Lower leg skin (tissue), 3 donors: Measurements from ENCODE around the gene TMEM156.

Experiments used
- CTCF ChIP-seq, 3 donors: fragments of 450-650 bp; IDR thresholded peaks; one replicate each; pipeline ENCODE4 v1.5.1; 2016; ENCODE audit warnings: antibody characterized with exemption in 3 of 3, mild to moderate bottlenecking in 3 of 3, moderate library complexity in 2 of 3
- POLR2A ChIP-seq, 2 donors: fragments of 450-650 bp; IDR thresholded peaks; one replicate each; pipeline ENCODE4 v1.6.1; 2016 to 2017; ENCODE audit warnings: antibody characterized with exemption in 2 of 2, mild to moderate bottlenecking in 1 of 2, moderate library complexity in 1 of 2

DNA sequence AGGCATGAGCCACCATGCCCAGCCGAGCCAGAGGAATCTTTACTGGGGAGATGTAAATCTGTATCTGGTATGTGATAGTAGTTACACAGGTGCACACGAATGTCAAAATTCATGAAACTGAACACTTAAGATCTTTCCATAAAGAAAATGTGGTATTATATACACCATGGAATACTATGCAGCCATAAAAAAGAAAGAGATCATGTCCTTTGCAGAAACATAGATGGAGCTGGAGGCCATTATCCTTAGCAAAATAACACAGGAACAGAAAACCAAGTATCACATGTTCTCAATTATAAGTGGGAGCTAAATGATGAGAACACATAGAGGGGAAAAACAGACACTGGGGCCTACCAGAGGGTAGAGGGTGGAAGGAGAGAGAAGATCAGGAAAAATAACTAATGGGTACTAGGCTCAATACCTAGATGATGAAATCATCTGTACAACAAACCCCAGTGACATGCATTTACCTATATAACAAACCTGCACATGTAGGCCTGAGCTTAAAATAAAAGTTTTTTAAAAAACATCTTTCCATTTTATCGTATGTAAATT, 7.8 kb downstream of the TMEM156 start:
- TF ChIP-seq CTCF (IDR thresholded peaks at IDR 0.05) (no peak), POLR2A (IDR thresholded peaks at IDR 0.05) (no peak)
